ENCODE measurements around the gene ZNF701.
"Not testable (repeated sequence)": the region's sequence is repeated elsewhere in the genome, so short reads cannot be mapped to it uniquely, and the experiment has no call there.

DNA sequence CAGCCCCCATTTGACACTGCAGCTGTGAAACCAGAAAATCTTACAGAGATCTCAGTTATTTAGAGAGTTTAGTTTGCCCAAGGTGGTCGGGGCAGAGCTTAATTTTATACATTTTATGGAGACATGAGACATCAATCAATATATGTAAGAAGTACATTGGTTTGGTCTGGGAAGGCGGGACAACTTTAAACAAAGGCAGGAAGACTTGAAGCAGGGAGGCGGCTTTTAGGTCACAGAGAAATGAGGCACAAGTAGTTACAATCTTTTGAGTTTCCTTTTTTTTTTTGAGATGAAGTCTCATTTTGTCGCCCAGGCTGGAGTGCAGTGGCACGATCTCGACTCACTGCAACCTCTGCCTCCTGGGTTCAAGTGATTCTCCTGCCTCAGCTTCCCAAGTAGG is 27.5 kb upstream of the ZNF701 start:
- TF ChIP-seq, protein P1, sequence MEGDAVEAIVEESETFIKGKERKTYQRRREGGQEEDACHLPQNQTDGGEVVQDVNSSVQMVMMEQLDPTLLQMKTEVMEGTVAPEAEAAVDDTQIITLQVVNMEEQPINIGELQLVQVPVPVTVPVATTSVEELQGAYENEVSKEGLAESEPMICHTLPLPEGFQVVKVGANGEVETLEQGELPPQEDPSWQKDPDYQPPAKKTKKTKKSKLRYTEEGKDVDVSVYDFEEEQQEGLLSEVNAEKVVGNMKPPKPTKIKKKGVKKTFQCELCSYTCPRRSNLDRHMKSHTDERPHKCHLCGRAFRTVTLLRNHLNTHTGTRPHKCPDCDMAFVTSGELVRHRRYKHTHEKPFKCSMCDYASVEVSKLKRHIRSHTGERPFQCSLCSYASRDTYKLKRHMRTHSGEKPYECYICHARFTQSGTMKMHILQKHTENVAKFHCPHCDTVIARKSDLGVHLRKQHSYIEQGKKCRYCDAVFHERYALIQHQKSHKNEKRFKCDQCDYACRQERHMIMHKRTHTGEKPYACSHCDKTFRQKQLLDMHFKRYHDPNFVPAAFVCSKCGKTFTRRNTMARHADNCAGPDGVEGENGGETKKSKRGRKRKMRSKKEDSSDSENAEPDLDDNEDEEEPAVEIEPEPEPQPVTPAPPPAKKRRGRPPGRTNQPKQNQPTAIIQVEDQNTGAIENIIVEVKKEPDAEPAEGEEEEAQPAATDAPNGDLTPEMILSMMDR (IDR thresholded peaks at IDR 0.05; ENCODE audit: insufficient read depth, low read length) = not testable (repeated sequence)
- TF ChIP-seq POLR2AphosphoS5, GABPA (IDR thresholded peaks at IDR 0.05; ENCODE audit: low read depth): not testable (repeated sequence)
- TF ChIP-seq, protein P2, sequence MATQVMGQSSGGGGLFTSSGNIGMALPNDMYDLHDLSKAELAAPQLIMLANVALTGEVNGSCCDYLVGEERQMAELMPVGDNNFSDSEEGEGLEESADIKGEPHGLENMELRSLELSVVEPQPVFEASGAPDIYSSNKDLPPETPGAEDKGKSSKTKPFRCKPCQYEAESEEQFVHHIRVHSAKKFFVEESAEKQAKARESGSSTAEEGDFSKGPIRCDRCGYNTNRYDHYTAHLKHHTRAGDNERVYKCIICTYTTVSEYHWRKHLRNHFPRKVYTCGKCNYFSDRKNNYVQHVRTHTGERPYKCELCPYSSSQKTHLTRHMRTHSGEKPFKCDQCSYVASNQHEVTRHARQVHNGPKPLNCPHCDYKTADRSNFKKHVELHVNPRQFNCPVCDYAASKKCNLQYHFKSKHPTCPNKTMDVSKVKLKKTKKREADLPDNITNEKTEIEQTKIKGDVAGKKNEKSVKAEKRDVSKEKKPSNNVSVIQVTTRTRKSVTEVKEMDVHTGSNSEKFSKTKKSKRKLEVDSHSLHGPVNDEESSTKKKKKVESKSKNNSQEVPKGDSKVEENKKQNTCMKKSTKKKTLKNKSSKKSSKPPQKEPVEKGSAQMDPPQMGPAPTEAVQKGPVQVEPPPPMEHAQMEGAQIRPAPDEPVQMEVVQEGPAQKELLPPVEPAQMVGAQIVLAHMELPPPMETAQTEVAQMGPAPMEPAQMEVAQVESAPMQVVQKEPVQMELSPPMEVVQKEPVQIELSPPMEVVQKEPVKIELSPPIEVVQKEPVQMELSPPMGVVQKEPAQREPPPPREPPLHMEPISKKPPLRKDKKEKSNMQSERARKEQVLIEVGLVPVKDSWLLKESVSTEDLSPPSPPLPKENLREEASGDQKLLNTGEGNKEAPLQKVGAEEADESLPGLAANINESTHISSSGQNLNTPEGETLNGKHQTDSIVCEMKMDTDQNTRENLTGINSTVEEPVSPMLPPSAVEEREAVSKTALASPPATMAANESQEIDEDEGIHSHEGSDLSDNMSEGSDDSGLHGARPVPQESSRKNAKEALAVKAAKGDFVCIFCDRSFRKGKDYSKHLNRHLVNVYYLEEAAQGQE (IDR thresholded peaks at IDR 0.05; ENCODE audit: insufficient replicate concordance, low read depth) = not testable (repeated sequence)
